ENCODE measurements around the gene GOSR2. TPM values are rescaled to one million over a fixed set of nuclear protein-coding genes. Genes with fewer than 3 reads are reported as not detected.
A peak's percentile ranks its signal among the peaks of the same experiment; 100 is the strongest.

The GOSR2 gene
- total RNA-seq = 68.2 TPM
- 61.4 TPM for polyA plus RNA-seq (ENCODE audit: insufficient read depth, low read depth, low replicate concordance)
- long read RNA-seq, donor 1, partial matches to known transcripts = 0 of 11 reads
- long read RNA-seq, donor 1, other reads (novel, unspliced or antisense) = 0 of 11 reads
- long read RNA-seq, donor 2, transcript GOSR2-232 (6 exons, 3,964 nt) = major isoform, 10 of 18 reads
- long read RNA-seq, donor 2, partial matches to known transcripts = 0 of 18 reads
- long read RNA-seq, donor 2, other reads (novel, unspliced or antisense) = 0 of 18 reads
- long read RNA-seq, donor 3, transcript GOSR2-209 (4 exons, 1,444 nt) = minor isoform, 5 of 17 reads
- long read RNA-seq, donor 3, transcript GOSR2-232 (6 exons, 3,964 nt) = major isoform, 8 of 17 reads
- long read RNA-seq, donor 3, partial matches to known transcripts = 0 of 17 reads
- long read RNA-seq, donor 3, other reads (novel, unspliced or antisense) = 0 of 17 reads
- long read RNA-seq, donor 4, transcript GOSR2-232 (6 exons, 3,964 nt) = major isoform, 6 of 13 reads
- long read RNA-seq, donor 4, partial matches to known transcripts = 0 of 13 reads
- long read RNA-seq, donor 4, other reads (novel, unspliced or antisense) = 0 of 13 reads
- long read RNA-seq, donor 5, partial matches to known transcripts = 0 of 2 reads
- long read RNA-seq, donor 5, other reads (novel, unspliced or antisense) = 0 of 2 reads
- long read RNA-seq, donor 6, transcript GOSR2-209 (4 exons, 1,444 nt) = minor isoform, 6 of 18 reads
- long read RNA-seq, donor 6, transcript GOSR2-232 (6 exons, 3,964 nt) = major isoform, 8 of 18 reads
- long read RNA-seq, donor 6, partial matches to known transcripts = 0 of 18 reads
- long read RNA-seq, donor 6, other reads (novel, unspliced or antisense) = 0 of 18 reads
- long read RNA-seq, donor 7, transcript GOSR2-232 (6 exons, 3,964 nt) = major isoform, 16 of 26 reads
- long read RNA-seq, donor 7, partial matches to known transcripts = 1 of 26 reads
- long read RNA-seq, donor 7, other reads (novel, unspliced or antisense) = 2 of 26 reads
- long read RNA-seq, donor 8, transcript GOSR2-232 (6 exons, 3,964 nt) = major isoform, 5 of 7 reads
- long read RNA-seq, donor 8, partial matches to known transcripts = 0 of 7 reads
- long read RNA-seq, donor 8, other reads (novel, unspliced or antisense) = 0 of 7 reads
- long read RNA-seq, donor 9, partial matches to known transcripts = 0 of 7 reads
- long read RNA-seq, donor 9, other reads (novel, unspliced or antisense) = 0 of 7 reads
- long read RNA-seq, donor 10, transcript GOSR2-232 (6 exons, 3,964 nt) = major isoform, 6 of 9 reads
- long read RNA-seq, donor 10, partial matches to known transcripts = 0 of 9 reads
- long read RNA-seq, donor 10, other reads (novel, unspliced or antisense) = 0 of 9 reads

DNA sequence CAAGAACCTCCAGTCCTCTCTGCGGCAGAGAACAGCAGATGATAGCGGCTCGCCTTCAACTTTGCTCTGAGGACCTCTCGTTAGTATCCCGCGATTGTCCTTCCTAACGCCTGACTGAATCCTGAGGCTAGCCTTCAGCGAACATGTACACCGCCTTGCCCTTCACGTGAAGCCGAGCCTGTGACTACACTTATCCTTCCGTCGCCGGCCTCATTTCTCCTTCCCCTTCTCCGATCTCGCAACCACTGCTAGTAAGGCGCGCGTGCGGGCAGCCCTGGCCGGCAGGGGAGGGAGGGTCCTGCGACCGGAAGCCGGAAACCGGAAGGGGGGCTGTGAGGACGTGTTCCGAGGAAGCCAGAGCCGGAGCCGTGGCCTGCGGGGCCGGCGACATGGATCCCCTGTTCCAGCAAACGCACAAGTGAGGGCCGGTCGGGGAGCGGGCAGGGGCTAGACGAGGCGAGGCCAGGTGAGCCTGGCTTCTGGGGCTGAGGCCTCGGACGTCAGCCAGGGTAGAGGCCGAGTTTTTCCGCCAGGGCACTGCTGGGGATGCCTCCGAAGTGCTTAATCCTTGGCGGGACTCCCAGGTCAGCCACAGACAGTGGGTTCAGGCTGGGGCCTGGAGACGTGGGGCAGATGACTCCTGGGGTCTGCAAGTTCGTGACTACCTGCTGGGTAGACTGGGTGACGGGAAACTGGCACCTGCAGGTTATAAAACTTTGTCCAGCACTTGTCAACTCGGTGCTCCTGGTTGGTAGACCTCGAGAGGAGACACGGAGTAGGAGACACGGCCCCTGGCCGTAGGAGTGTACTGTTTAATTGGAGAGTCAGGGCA, at the start of gene GOSR2:
Gene GOSR2, plus strand, starts transcription at position 357 of the 832 bp plus-strand sequence. Its CDS starts 33 bp downstream, at position 390.
- H3K27ac ChIP-seq (ENCODE audit: low read depth in 2 of 2, low read length in 2 of 2) = peak within 1 kb of the TSS; percentile 100
- FAIRE-seq = no peak

DNA sequence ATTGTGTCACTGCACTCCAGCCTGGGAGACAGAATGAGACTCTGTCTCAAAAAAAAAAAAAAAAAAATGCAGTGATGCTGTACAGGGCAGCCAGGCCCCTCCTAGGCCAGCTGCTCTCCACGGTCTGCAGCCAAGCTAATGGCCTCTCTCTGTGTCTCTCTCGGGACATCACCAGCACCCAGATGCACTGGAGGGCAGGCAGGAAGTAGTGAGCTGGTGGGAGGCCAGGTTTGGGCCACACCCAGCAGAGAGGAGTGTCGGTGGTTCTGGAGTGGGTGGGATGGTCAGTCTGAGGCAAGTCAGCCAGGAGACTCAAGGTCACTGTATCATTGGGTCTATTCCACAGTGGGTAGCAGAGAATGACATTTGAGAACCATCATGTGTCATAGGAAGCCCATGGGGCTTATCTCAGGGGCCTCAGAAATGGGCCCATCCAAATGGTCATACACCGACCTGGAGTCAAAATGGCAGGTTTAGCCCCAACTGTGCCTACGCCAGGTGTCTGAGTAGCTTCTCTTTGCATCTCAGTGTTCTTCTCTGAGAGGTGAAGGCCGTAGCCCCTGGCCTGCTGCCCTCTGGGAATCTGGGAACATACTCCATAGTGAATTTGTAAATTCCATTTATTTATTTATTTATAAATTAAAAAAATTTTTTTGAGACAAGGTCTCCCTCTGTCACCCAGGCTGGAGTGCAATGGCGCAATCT, 48.9 kb upstream of the GOSR2 start:
- peaks cover 0 to 11% (median 0%) of the 10 kb centered on the region in 3 donors for H3K4me1 ChIP-seq (ENCODE audit: control insufficient read depth in 2 of 3, insufficient read depth in 2 of 3, low read depth in 1 of 3, low read length in 3 of 3)
- no peak overlapping the region for H3K27ac ChIP-seq (ENCODE audit: low read depth in 2 of 2, low read length in 2 of 2)
- no peak overlapping the region for H3K9ac ChIP-seq (ENCODE audit: low read length in 3 of 3)
- DNase-seq = peak in 1 of 5 donors; percentile 43
- TF ChIP-seq, protein P1, sequence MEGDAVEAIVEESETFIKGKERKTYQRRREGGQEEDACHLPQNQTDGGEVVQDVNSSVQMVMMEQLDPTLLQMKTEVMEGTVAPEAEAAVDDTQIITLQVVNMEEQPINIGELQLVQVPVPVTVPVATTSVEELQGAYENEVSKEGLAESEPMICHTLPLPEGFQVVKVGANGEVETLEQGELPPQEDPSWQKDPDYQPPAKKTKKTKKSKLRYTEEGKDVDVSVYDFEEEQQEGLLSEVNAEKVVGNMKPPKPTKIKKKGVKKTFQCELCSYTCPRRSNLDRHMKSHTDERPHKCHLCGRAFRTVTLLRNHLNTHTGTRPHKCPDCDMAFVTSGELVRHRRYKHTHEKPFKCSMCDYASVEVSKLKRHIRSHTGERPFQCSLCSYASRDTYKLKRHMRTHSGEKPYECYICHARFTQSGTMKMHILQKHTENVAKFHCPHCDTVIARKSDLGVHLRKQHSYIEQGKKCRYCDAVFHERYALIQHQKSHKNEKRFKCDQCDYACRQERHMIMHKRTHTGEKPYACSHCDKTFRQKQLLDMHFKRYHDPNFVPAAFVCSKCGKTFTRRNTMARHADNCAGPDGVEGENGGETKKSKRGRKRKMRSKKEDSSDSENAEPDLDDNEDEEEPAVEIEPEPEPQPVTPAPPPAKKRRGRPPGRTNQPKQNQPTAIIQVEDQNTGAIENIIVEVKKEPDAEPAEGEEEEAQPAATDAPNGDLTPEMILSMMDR (IDR thresholded peaks at IDR 0.05; ENCODE audit: borderline replicate concordance, extremely low read depth, insufficient read depth) = no peak
- H3K36me3 ChIP-seq (ENCODE audit: control insufficient read depth in 2 of 3, insufficient read depth in 3 of 3, low read length in 3 of 3) = no peaks in the 10 kb centered on the region
- no peaks in the 10 kb centered on the region for H3K27me3 ChIP-seq (ENCODE audit: control insufficient read depth, insufficient read depth, low read length)
- no peak for FAIRE-seq
- no peak overlapping the region for H3K4me3 ChIP-seq (ENCODE audit: low read length in 3 of 3)
- intact Hi-C loops (cut with DNase I) = no loop called here
- H3K9me3 ChIP-seq (ENCODE audit: control insufficient read depth in 2 of 3, insufficient read depth in 1 of 3, low read length in 3 of 3) = no peaks in the 10 kb centered on the region

More for the DNA sequence above, at the start of gene GOSR2:
- peaks cover 0 to 14% (median 13%) of the 10 kb centered on the region in 3 donors for H3K4me1 ChIP-seq (ENCODE audit: control insufficient read depth in 2 of 3, insufficient read depth in 2 of 3, low read depth in 1 of 3, low read length in 3 of 3)
- H3K27me3 ChIP-seq (ENCODE audit: control insufficient read depth, insufficient read depth, low read length) = no peaks in the 10 kb centered on the region
- no peaks in the 10 kb centered on the region for H3K9me3 ChIP-seq (ENCODE audit: control insufficient read depth in 2 of 3, insufficient read depth in 1 of 3, low read length in 3 of 3)
- TF ChIP-seq, protein P1 (IDR thresholded peaks at IDR 0.05; ENCODE audit: borderline replicate concordance, extremely low read depth, insufficient read depth) = peak; percentile 0
- intact Hi-C loops (cut with DNase I) = no loop called here
- H3K4me3 ChIP-seq (ENCODE audit: low read length in 3 of 3) = peak within 1 kb of the TSS; percentile 85 to 99 (median 98)
- DNase-seq = peak; percentile 92 to 96 (median 95)
- H3K9ac ChIP-seq (ENCODE audit: low read length in 3 of 3) = peak within 1 kb of the TSS; percentile 81 to 99 (median 96)
- no peaks in the 10 kb centered on the region for H3K36me3 ChIP-seq (ENCODE audit: control insufficient read depth in 2 of 3, insufficient read depth in 3 of 3, low read length in 3 of 3)

Measured in kidney (tissue), 22 donors.